Muscle of arm (tissue), 12 donors: Measurements from ENCODE around the gene RANBP9. TPM values are rescaled to one million over a fixed set of nuclear protein-coding genes. Genes with fewer than 3 reads are reported as not detected.

ENCODE experiments used
- DNase-seq: peaks from one replicate; pipeline ENCODE4 v3.0.0-alpha.2; 2013
- polyA plus RNA-seq, 12 donors: library from polyadenylated mRNA; unstranded; fragments of 120-200 nt; gene quantifications; one replicate each; pipeline ENCODE4 v1.2.1, GENCODE V29; 2013; ENCODE audit not compliant: insufficient read length in 12 of 12

The RANBP9 gene
- polyA plus RNA-seq, 12 donors: 17.7 to 53.9 (median 34.5) TPM; not detected in 1

DNA sequence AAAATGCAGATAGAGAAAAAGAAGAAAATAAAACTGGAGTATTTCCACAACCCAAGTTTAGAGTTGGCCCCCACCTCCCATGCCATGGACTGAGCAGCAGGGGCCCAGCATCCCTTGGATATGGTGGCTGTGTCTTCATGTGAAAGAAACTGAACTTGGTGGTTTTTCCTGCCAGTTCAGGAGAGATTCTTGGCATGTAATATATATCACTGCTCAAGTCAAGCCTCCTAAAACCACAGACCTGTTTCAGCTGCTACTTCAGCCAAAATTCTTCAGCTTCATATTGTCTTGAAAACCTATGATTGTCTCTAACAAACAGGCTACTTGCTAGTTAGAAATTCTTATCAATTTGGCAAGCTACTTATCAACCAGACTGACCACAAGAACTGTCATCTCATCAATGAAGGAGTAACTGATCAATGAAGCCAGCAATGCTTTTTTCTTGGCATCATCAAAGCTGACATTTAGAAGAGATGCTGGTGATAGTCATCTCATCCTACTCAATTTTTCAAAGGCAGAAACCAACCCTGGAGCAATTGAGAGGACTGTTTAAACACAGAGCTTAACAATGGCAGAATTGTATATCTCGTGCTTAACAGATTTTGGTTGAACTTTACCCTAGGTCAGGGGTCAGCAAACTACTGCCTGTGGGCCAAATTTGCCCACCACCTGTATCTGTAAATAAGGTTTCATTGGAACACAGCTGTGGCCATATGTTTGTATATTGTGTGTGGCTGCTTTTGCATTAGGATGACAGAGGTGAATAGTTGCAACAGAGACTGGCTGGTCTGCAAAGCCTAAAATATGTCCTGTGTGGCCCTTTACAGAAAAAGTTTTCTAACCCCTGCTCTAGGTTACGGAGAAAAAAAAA is 106.9 kb downstream of the RANBP9 start:
- DNase-seq: no peak

DNA sequence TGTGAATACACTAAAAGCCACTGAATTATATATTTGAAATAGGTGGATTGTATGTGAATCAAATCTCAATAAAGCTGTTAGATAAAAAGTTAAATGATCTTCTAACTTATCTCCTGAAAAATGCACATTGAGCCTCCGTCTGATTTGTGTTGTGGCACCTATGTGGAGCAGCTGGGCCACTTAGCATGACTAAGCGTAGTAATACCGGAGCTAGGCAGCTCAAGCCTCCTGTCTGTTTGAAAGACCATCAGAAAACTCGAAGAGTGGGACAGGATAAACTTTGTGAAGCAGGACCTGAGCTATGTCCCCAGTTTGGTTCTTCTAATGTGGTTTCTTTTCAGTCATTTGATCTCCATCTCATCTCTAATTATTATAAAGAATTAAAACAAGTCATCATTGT is 107.5 kb downstream of the RANBP9 start:
- no peak for DNase-seq

DNA sequence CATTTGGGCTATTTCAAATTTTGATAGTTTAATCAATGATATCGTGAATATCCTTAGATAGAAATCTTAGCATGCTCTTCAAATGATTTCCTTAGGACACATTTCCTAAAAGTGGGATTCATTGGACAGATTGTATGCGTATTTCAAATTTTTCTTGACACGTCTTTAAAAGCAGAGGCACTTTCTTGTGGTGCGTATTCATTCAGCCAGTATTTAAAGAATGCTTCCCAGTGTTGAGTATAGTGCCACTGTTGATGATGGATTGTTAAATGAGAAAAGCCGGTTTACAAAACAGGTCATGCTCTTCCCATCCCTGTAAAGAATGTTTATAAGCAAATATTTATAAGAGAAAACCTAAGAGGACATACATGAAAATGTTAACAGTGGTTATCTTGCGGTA is 111.6 kb downstream of the RANBP9 start:
- no peak for DNase-seq

DNA sequence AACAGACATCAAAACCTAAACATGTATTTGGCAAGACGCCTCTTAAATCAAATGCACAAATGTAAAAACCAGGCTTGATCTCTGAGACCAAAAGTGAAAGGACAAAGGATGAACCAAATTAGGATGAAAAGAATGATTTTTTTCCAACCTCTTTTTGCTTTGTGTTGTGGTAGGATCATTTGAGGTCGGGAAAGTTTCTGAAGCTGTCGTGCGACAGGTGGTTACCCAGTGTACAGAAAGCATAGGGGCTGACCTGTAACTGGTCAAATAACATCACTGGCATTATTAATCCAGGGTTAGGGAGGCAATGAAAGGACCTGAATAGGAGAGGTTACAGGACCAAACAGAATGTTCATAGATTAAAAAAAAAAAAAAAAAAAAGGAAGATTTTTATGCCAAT is 114.6 kb downstream of the RANBP9 start:
- DNase-seq: no peak

DNA sequence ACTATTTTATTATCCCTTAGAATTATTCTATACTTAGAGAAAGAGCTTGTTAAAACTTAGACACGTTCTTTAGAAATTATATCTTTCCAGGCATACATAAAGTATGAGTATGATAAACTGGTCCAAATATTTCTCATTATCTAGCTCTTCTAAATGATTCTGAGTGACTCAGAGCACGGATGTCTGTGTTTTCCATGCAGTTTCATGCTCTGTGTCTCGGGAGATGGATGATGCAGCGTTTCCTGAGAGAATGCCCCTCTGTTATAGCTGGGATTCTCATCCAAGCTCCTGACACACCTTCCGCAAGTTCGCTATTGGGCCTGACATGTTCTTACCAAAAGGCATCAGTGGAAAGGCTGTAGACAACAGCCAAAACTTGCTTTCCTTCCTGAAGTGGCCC is 117.9 kb downstream of the RANBP9 start:
- DNase-seq: no peak

DNA sequence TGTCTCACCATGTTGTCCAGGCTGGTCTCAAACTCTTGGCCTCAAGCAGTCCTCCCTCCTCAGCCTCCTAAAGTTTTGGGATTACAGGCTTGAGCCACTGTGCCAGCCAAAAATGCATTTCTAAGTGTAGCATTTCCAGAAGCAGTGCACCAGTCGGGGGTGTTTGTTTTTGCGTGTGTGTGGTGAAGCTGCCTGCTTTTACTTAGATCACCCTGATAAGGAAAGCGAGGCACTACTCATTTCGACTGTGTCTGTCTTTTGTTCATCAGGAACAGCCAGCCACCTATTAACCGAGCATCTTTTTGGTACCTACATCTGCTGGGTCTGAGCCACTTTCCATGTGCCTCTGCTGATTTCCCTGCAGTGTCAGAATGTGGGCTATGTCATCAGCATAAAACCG is 118.5 kb downstream of the RANBP9 start:
- no peak for DNase-seq

DNA sequence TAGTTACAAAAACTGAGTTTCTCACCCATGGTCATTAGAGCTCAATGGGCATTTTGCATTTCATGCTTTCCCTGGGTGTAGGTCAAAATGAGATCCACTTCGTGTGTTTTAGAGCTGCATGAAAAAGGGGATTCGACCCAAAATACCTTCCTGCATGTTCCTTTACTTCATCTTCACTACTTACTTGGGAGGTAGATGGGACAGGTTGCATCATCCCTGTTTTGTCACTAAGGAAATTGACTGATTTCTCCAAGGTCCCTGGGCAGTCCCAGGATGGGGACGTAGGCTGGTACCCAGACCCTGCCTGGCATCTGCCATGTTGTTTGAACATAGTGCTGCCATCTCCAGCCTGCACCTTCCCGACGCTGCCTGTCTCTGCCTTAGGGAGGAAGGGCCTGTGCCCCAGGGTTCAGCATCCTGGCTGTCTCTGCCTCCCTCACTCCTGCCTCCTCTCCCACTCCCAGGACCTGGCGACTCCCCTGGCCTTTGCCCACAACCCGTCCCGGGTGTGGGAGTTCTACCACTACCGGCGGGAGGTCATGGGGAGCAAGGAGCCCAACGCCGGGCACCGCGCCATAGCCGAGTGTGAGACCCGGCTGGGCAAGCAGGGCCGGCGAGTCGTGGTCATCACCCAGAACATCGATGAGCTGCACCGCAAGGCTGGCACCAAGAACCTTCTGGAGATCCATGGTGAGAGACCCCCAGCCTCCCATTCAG is 120.3 kb downstream of the RANBP9 start:
- no peak for DNase-seq

DNA sequence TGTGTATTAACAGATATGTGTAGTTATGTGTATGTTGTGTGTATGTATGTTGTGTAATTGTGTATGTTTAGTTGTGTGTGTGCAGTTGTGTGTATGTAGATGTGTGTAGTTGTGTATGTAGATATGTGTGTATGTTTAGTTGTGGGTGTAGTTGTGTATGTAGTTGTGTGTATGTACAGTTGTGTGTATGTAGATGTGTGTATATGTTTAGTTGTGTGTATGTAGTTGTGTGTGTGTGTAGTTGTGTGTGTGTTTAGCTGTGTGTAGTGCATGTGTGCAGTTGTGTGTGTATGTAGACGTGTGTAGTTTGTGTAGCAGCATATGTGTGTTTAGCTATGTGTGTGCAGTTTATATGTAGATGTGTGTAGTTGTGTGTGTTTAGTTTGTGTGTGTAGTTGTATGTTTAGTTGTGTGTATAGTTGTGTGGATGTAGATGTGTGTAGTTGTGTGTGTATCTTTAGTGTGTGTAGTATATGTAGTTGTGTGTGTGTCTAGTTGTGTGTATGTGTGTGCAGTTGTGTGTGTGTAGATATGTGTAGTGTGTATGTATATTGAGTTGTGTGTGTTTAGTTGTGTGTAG is 121.0 kb downstream of the RANBP9 start:
- DNase-seq: no peak

DNA sequence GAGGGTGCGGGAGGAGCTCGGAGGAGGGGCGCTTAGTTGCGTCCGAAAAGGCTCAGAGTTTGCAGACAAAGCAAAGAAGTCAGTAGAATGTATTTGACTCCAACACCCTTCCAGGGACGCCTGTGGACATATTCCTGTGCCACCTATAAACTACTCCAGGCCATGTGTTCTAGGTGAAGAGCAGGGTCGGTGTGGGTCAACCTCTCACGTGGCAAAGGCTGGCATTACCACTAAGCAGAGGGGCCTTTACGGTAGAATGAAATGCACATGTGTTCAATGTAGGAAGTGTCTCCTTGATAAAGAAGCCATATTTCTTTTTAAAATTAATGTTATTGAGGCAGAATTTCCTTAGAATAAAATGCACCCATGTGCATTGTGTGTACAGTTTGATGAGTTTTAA is 121.8 kb downstream of the RANBP9 start:
- DNase-seq: no peak

DNA sequence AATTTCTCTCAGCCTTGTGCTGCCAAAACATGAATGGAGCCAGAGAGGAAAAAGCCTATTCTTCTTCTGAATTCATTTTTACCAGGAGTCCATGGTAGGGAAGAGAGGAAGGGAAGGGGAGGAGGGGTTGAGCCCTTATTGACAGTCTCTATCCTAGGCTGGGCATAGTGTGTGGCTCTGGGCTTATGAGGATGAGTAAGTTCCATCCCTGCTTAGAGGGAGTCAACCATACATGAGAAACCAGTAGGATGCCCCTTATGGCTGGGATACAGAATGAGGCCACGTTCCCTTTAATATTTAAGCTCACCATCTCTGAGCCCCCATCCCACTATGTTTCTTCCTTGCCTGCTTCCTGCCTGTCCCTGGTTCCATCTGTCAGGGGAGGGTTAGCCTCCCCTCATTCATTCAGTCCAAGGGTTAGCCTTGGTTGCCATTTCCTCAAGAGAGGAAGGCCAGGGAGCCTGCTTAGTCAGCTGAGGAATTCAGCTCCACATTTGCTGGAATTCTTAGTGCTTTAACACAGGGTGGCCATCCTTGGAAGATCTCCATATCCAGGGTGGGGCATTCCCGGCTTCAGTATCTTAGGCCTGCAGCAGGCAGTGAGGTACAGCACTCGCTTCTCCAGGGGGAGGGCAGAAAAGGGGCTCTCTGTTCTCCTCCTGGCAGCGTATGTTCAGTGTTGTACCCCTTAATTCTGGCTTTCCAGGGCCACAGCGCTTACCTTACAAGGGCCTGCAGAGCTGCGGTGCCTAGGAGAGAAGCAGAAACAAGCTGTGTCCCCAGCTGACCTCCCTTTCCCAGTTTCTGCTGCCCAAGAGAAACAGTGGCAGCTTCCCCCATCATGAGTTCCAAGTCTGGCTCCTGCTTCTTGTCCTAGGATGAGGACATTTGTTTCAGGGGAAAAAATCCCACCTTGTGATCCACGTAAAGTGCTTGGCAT is 124.8 kb downstream of the RANBP9 start:
- no peak for DNase-seq

DNA sequence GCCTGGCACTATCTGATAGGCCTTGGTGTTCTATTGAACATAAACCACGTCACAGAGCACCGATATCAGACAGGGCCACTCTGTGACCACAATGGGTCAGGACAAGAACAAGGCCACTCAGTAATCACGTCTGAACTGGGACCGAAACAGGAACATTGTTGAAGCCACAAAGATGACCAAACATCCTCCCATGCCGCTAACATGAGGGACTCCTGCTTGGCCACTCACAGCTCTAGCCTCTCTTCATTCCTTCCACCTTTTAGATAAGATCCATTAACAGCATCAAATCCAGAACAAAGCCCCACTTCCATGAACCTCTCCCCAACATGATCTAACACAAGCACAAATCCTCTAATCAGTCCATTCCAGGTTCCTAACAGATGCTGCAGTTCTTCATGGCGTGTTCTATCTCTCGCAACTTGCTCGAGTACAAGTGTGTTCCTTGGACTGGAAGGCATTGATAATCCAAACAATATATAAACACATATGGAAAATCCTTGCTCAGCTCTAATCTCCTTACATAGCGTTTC is 129.9 kb downstream of the RANBP9 start:
- no peak for DNase-seq

DNA sequence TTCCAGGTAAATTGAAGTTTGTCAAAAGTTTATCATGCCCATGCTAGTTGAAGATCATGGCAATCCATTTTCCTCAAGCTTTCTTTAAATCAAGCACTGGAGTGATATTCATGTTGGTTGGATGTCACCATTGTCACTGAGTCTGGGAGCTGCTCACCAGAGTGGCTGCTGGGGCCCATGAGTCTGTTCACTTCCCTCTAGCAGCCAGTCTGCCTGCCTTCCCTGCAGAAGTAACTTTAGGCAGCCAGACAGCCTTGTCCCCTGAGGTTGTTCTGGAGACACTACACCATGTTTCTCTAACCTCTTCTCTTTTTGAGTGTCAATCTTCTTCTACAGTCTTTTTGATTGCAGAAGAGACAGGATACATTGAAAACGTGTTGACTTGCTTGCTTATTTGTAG is 131.7 kb downstream of the RANBP9 start:
- DNase-seq: no peak

DNA sequence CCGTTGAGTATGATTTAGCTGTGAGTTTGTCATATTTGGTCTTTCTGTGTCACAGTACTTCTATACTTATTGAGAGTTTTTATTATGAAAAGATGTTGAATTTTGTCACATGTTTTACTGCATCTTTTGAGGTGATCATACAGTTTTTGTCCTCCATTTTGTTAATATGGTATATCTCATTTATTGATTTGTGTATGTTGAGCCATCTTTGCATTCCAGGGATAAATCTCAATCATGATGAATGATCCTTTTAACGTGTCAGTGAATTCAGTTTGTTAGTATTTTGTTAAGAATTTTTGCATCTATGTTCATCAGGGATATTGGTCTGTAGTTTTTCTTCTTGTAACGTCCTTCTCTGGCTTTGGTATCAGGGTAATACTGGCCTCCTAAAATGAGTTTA is 133.7 kb downstream of the RANBP9 start:
- DNase-seq: no peak

DNA sequence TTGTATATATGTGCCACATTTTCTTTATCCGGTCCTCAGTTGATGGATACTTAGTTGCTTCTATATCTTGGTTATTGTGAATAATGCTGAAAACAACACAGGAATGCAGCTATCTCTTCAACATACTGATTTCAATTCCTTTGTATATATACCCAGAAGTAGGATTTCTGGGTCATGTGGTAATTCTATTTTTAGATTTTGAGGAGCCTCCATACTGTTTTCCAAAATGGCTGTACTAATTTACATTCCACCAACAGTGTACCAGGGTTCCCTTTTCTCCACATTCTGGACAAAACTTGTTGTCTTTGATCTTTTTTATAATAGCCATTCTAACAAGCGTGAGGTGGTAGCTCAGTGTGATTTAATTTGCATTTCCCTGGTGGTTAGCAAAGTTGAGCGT is 135.6 kb downstream of the RANBP9 start:
- no peak for DNase-seq

DNA sequence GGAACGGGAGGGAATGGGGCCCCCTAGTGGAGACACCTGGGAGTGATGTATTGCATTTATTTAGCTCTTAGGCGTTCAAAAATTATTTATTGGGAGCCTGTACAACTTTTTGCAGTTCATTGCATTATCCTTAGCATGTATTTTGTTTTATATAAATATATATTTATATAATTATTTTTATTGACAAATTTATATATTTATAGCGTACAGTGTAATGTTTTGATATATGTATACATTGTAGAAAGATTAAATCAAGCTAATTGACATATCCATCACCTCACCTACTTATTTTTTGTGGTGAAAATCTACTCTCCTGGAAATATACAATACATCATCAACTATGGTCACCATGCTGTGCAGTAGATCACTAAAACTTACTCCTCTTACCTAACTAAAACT is 136.3 kb downstream of the RANBP9 start:
- no peak for DNase-seq

DNA sequence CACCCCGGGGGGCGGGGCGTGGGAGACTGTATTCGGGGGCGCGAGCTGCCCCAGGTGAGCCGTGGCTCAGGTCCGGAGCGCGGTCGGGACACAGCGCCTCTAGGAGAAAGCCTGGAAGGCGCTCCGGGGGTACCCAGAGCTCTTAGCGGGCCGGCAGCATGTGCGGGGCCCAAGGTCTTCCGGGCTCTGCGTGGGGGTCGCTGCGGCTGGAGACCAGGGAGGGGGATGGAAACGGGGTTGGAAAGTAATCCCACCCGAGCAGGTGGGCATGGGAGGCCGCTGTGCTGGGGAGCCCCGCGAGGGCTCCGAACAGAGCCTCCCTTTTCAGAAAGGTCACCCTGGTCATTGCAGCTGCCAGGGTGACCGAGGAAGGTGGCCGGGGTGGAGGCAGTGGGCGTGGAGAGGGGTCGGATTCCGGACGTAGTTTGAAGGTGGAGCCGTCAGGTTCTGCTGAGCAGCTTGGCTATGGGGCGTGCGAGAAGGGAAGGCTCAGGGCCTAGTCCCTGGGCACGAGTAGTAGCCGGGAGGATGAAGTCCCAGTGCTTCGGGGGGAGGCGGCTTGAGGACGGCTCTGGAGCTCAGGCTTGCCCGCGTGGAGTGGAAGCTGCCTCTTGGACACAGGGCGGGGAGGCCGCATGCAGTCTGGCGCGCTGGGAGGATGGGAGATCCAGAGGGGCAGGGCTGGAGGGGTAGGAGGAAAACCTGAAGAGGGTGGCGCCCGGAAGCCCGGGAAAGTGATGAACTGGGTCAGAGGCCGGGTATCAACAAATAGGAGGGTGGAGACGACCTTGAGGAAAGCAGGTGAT is 136.9 kb downstream of the RANBP9 start, which contains the start of gene SIRT5:
Gene SIRT5 (plus strand): TSS at position 31 of the 806 bp plus-strand sequence. CDS start 9,510 bp downstream, outside the sequence.
- peak; percentile 74 for DNase-seq

DNA sequence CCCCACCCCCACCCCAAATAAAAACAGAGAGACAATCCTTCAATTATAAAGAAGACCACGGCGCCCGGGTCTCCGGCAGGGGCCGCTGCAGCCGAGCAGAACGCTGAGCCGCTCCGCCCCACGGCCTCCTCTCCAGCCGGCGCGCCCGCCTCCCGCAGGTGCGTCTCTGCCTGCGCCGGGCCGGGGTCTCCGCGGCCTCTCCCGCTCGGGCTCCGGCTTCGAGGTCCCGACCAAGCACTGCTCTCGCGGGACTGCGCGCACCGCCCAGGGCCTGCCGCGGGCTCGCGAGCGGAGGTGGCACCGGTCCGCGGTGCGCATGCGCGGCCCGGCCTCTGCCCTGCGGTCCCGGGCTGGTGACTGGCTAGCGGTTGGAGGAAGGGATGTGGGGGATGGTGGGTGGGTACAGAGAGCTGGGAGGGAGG is 137.5 kb downstream of the RANBP9 start:
- DNase-seq: peak; percentile 88

DNA sequence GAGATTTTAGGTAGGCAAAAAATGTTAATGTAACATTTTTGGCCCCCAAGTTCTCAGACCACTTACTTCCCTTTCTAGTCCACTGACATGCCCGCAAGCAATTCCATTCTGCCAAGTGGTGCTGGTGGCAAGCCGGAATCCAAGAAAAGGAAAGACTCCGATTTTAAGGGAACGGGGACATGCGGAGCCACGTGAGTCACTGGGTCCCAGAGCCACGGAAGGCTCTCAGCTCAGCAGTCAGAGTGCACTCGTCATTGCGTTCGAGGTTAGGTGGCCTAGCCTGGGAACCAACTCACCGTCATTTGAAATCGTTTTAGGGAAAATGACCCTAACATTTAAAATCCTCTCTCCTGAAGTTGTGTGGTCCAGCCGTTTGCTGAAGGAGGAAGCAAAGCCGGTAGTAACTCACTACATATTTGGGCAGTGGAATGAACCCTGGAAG is 137.9 kb downstream of the RANBP9 start:
- peak; percentile 21 for DNase-seq

DNA sequence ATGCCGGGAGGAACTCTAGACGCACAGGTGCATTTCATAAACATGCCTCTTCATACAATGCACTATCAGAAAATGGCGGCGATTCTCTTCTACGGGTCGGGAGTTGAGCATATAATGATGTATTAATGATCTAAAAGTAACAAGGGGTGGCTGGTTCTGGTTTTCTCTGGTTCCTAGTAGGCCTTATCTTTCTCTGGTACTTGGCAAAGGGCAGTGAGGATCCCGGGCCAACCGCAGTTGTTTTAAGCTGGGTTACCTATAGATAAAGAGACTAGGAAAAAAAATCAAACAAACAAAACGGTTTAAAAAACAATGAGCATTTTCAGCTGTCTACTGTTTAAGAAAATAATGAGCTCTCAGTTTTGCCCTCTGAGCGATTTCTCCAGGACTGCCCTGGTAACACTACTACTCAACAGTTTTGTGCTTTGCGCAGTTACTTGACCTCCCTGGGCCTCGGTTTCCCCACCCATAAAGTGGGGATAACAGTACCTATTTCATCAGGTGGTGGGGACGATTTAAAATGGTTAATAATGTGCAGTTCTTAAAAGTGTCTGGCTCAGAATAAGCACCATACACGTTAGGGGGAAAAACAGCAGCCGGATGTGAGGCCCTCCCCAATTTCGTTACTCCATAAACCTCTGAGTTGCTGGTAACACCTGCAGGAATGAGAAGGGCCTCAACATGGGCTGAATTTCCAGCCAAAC is 138.5 kb downstream of the RANBP9 start:
- no peak for DNase-seq

DNA sequence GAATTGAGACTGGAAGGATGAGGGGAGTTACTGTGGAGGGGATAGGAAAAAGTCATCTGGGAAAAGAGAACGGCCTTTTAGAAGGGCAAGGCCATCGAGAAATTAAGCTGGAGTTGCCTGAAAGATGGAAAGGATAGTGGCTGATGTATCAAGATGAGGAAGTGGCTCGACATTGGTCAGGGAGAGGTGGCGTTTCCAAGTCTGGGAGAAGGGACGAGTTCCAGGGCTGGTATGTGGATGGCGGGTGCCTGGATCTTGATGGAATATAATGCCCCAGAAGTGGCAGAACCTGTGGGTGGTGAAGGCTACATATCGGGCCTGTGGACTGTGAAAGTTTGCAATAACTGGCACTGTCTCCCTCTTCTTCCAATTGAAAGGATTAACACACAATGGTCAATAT is 139.4 kb downstream of the RANBP9 start:
- no peak for DNase-seq
